Mucosa of gallbladder (tissue), 1 donor: ENCODE measurements around the gene PTPRB. TPM values are rescaled to one million over a fixed set of nuclear protein-coding genes. Genes with fewer than 3 reads are reported as not detected.

Experiments used
- DNase-seq: peaks from one replicate; pipeline ENCODE4 v3.0.0-alpha.2; 2020; ENCODE audit warnings: low spot score
- total RNA-seq: library from RNA; stranded (reverse); gene quantifications from one replicate; pipeline ENCODE4 v1.2.1, GENCODE V29; 2021
- donor health status: DM: no; HTN: no; CAD: no.

The PTPRB gene
- 26.0 TPM for total RNA-seq

- no peak for DNase-seq
Observed at GRCh38 chr12:70637303-70638085, at the start of gene PTPRB. TSS of gene PTPRB (minus strand) at chr12:70637429. CDS start at chr12:70637395, 34 bp downstream.

DNA sequence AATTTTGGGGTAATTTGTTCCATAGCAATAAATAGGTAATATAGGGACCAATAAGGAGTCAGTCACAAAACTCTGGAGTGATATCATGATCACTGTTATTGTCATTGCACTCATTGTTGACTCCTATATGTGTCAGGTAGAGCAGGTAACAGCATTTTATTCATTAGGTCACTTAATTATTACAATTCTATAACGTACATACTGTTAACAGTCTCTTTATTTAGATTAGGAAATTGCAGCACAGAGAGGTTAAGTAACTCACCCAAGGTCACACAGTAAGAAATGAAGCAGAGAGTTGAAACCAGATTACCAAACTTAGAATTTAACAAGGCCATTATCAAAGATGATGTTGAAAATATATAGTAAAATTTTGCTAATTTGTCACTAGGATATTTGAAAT is 49.7 kb upstream of the PTPRB start:
- DNase-seq = no peak

DNA sequence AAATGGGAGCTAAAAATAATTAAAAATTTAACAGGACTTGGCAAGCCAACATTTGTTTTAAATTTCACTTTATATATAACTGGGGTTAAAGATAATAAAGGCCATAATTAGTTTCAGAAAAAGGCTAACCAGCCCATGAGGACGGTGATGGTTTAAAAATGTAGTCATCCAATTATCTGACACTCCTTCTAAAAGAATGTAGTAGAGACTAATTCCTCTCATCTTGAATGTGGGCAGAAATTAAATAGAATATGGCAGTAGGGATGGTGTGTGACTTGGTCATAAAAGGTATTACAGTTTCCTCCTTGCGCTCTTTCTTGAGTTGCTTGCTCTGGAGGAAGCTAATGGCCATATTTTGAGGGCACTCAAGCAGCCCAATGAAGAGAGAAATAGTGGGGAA is 49.1 kb upstream of the PTPRB start:
- DNase-seq = no peak

DNA sequence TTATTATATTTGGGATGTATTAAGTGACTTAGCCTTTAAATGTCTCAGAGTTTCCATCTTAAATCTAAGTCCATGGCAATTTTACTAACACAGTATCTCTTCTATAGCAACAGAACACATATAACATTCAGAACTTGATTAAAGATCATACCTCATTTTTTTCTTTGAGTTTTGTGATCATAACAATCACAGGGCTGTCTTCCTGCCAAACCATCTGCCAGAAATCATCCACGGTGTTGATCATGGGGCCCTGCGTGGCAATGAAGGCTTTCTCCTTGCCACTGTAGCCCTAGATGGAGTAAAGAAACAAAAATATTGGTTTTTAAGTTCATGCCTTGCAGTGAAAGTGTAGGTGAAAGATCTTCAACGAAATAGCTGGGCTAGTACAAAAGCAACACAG is 46.7 kb upstream of the PTPRB start:
- no peak for DNase-seq

DNA sequence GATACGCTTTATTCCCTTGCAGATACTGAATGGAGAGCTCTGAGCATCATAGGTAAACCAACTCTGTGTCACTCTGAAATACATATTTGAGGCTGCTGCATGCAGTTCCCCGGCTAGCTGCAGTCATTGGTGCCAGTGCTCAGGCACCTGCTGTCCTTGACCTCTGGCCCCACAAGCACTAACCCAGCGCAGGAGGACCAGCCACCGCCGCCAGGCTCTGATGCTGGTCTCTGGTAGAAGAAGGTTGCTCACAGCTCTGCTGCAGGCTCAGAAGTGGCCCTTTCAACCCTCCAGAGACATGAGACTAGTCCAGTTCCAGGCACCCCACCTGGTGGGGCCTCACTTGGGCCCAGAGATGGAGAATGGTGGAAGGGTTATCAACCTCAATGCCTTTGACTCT is 34.5 kb upstream of the PTPRB start:
- DNase-seq = no peak

DNA sequence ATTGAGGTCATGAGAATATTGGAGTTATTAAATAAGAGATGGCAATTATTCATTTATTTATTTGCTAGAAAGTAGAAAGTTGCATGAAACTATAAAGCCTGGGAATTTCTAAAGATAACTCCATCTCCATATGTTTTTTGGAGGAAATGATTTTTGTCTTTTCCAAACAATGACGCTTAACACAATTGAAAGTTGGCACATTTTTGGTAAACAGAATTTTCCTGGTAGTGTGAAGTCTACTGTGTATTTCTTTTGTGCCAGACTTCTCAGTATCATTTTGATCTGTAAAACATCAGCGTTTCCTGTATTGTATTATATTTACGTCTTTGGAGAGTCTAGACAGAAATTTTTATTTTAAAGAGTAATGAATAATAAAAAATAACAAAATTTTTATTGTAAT is 33.7 kb upstream of the PTPRB start:
- DNase-seq = no peak

DNA sequence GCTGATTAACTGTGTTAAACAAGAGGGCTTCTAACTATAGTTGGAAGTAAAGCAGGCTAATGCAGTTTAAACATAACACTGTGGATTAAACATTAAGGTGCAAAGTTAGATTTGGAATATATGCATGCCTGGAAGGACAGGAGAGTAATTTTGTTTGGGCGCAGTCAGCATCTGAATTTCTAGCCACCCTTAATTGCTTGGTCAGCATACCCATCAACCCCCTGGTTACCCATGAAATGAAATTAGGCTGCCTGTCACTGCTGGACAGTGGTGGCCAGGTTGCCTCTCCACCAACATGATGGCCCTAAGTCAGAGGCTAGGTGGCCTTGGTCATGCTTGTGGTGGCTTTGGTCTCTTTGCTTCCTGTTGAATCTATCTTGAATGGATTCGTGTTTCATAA is 30.0 kb upstream of the PTPRB start:
- no peak for DNase-seq

DNA sequence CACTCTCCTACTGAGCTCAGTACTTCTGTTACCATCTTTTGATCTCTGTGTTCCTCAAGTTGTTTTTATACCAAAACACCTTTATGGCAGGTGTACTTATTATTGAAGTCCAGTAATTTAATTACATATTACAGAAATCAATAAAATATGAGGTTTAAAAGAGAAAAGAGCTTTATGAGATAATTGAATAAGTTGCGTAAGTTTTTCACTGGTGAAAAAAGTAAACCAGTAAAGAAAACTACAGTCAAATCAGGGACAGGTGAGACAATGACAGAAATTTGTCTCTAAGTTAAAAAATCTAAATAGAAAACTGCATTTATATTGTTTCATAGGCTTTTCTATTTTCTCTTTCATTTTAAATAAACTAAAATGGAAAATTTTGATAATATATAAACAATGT is 29.1 kb upstream of the PTPRB start:
- no peak for DNase-seq

- no peak for DNase-seq
Observed at GRCh38 chr12:70664465-70664881, 27.2 kb upstream of the PTPRB start.

- DNase-seq = no peak
Observed at GRCh38 chr12:70663838-70664237, 26.6 kb upstream of the PTPRB start.

- DNase-seq = no peak
Observed at GRCh38 chr12:70661466-70662161, 24.4 kb upstream of the PTPRB start.

DNA sequence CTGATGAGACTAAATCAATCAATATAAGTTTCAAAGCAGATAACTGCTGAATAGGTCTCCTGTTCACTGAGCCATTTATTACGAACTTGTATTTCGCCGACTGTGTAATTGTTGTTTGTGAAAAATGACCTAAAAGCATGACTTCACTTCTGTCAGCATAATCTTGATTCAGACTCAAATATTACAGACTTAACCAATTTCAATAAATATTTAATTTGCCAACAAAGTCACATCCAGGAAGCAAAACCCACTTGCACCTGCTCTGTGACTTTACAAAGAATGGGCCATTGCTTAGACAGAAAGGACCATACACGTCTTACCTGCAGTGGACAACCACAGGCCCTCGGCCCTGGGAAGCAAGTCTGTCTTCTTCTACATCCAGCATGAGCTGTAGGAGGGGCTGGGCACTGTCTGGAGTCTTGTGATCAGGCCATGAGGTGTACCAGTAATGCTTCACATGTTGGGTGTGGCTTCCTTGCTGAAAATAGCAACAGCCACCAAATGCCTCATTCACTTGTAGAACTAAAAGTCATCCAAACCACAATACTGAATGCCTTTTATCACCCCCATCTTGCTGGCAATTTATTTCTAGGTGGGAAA is 23.5 kb upstream of the PTPRB start:
- peak; percentile 28 for DNase-seq

DNA sequence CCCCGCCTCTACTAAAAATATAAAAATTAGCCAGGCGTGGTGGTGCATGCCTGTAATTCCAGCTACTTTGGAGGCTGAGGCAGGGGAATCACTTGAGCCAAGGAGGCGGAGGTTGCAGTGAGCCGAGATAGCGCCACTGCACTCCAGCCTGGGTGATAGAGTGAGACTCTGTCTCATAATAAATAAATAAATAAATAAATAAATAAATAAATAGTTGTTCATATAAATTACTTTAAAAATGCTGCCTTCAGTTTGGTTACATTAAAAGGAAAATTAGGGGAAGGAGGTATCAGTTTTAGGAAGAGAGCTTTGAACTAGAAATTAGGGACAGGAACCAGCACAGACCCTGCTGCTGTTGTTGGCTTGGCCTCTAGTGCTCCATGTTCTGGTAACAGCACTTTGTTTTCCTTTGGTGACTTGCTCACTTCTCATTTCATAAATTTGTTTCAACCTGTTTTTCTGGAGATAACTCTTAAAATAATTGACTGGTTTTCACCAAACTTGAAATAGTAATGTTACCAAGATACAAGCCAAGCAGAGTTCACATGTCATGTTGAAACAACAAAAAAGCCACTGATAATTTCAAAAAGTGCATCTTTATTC is 22.9 kb upstream of the PTPRB start:
- no peak for DNase-seq

- no peak for DNase-seq
Observed at GRCh38 chr12:70659077-70659606, 21.9 kb upstream of the PTPRB start.

GRCh38 chr12:70657616-70658286 is 20.5 kb upstream of the PTPRB start:
- no peak for DNase-seq

- no peak for DNase-seq
Observed at GRCh38 chr12:70652451-70652850, 15.2 kb upstream of the PTPRB start.

DNA sequence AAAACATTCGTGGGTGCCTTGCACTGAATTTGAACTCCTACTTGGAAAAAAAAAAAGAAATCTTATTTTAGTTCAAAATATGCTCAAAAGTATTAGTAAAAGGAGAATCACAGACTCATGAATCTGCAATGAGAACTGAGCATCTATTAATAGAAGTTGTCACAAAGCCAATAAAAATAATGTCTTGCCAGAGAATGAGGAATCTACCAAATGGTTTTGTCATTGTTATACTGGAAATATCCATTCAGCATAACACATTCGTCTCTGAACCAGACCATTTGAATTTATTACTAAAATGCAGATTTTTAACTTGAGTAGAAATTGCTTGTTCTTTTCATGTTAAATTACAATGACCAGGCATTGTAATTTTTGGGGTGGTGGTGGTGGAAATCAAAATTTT is 11.6 kb upstream of the PTPRB start:
- no peak for DNase-seq

GRCh38 chr12:70648191-70648590 is 11.0 kb upstream of the PTPRB start:
- DNase-seq = no peak

DNA sequence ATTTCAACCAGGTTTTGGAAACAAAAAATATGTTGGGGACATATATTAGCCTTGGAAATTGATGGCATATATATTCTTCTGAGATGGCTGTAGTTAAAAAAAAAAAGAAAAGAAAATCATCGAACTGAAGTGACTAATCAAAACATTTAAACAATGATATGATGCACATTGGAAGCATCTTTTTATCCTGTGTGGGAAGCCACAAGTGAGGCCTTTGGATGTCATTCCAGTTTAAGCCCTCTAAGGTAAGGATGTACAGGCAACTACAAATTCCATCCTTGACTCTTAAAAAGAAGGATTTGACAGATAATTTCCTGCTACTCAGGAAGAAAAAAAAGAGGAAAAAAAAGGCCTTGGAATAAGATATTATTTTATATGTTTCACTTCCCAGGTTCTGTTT is 9.6 kb upstream of the PTPRB start:
- no peak for DNase-seq

DNA sequence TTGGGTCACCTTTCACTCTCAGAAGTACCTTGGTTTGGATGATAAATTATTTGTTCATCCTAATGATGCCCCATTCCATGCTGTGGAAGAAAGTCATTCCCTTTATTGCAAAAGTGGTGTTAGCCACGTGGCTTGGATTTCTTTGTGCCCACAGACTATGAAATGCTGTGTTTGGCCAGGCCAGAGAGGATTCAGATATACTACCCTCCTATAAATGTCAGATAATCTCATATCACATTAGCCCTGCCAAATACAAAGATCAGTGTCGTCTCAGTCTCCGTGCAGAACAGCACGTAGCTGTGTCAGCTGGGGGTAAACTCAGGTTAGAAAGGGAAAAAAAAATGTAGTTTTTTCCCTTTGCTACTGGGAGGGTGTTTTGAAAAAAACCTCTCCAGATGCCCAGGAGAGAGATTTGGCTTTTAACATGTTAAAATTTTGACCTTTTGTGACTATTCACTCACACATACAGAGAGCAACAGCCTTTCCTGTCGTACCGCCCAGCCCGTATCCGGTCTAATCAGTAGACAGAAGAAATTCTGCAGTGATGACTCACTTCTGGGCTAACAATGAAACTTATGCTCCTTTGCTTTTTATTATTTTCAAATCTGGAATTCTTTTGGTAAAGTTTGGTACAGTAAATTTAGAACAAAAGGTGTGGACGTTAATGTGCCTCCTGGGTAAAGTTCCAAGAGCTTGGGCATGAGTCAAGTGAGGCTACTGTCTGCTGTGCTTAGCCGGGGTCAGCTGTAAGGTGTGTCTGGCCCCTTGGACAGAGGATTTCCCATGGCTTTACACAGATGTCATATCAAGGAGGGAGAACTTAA is 8.5 kb upstream of the PTPRB start:
- DNase-seq = peak; percentile 73

- no peak for DNase-seq
Observed at GRCh38 chr12:70644861-70645260, 7.6 kb upstream of the PTPRB start.
